GM18511 (cell line): ENCODE data around the gene ZDHHC8.

Experiments used
- ATAC-seq: cut with Tn5 transposase; IDR thresholded peaks from one replicate; pipeline ENCODE4 v1.9.1; 2021; ENCODE audit warnings: mild to moderate bottlenecking, moderate library complexity; ENCODE audit not compliant: unreplicated experiment

The ZDHHC8 gene

GRCh38 chr22:20128902-20129746 is 2.5 kb upstream of the ZDHHC8 start:
- no peak for ATAC-seq

GRCh38 chr22:20129747-20130014 is 1.9 kb upstream of the ZDHHC8 start:
- ATAC-seq = no peak

GRCh38 chr22:20130319-20130718 is 1.3 kb upstream of the ZDHHC8 start:
- no peak for ATAC-seq

GRCh38 chr22:20130731-20131596 is 640 bp upstream of the ZDHHC8 start:
- ATAC-seq = peak; percentile 67

- peak; percentile 9 for ATAC-seq
Measured at GRCh38 chr22:20131859-20132685, 468 bp downstream of the ZDHHC8 start.

- ATAC-seq = no peak
Measured at GRCh38 chr22:20132686-20133246, 1.2 kb downstream of the ZDHHC8 start.

GRCh38 chr22:20133930-20134549 is 2.4 kb downstream of the ZDHHC8 start:
- no peak for ATAC-seq

GRCh38 chr22:20135265-20135664 is 3.7 kb downstream of the ZDHHC8 start:
- ATAC-seq = no peak

- no peak for ATAC-seq
Measured at GRCh38 chr22:20135806-20136602, 4.4 kb downstream of the ZDHHC8 start.

- ATAC-seq = no peak
Measured at GRCh38 chr22:20136603-20136873, 4.9 kb downstream of the ZDHHC8 start.

GRCh38 chr22:20137113-20137512 is 5.5 kb downstream of the ZDHHC8 start:
- ATAC-seq = no peak

- ATAC-seq = no peak
Measured at GRCh38 chr22:20137671-20138416, 6.2 kb downstream of the ZDHHC8 start.

GRCh38 chr22:20138417-20138738 is 6.8 kb downstream of the ZDHHC8 start:
- no peak for ATAC-seq

GRCh38 chr22:20138868-20139267 is 7.3 kb downstream of the ZDHHC8 start:
- no peak for ATAC-seq

GRCh38 chr22:20139391-20140106 is 7.9 kb downstream of the ZDHHC8 start:
- ATAC-seq = no peak

- ATAC-seq = no peak
Measured at GRCh38 chr22:20140107-20140445, 8.5 kb downstream of the ZDHHC8 start.

- ATAC-seq = no peak
Measured at GRCh38 chr22:20140521-20140964, 8.9 kb downstream of the ZDHHC8 start.

GRCh38 chr22:20141186-20142077 is 9.8 kb downstream of the ZDHHC8 start:
- ATAC-seq = no peak
